Tibial nerve (tissue), 4 donors: ENCODE measurements around the gene DGKD. TPM values are rescaled to one million over a fixed set of nuclear protein-coding genes. Genes with fewer than 3 reads are reported as not detected.

Source experiments
- DNase-seq, 2 donors: peaks; one replicate each; pipeline ENCODE4 v3.0.0-alpha.2; 2019; ENCODE audit warnings: low spot score in 2 of 2
- H3K27ac ChIP-seq, 4 donors: fragments of 200-600 bp; sonication (generic) in 3 of 4; one replicate each; pipeline ENCODE4 v1.5.1; 2017 to 2019; ENCODE audit warnings: mild to moderate bottlenecking in 1 of 4
- H3K27me3 ChIP-seq, 2 donors: fragments of 200-600 bp; sonication (generic) in 1 of 2; one replicate each; pipeline versions ENCODE4 v1.5.1 to v1.6.0; 2017 to 2019
- H3K36me3 ChIP-seq, 3 donors: fragments of 200-600 bp; sonication (generic); one replicate each; pipeline ENCODE4 v1.5.1; 2018 to 2019
- H3K4me1 ChIP-seq, 4 donors: fragments of 200-600 bp; sonication (generic) in 3 of 4; one replicate each; pipeline ENCODE4 v1.5.1; 2017 to 2019
- H3K4me3 ChIP-seq, 4 donors: fragments of 200-600 bp; sonication (generic) in 3 of 4; one replicate each; pipeline ENCODE4 v1.5.1; 2017 to 2019; ENCODE audit warnings: mild to moderate bottlenecking in 1 of 4, moderate library complexity in 1 of 4
- H3K9me3 ChIP-seq, 4 donors: fragments of 200-600 bp; sonication (generic) in 3 of 4; one replicate each; pipeline ENCODE4 v1.5.1; 2017 to 2019
- CTCF ChIP-seq, 5 experiments: fragments of 200-600 bp in 3 of 5; fragments of 450-650 bp in 2 of 5; sonication (generic) in 3 of 5; IDR thresholded peaks; one replicate each; pipeline ENCODE4 v1.5.1; 2016 to 2019; ENCODE audit warnings: antibody characterized with exemption in 5 of 5, mild to moderate bottlenecking in 3 of 5, moderate library complexity in 2 of 5
- EP300 ChIP-seq, 2 donors: sonication (generic); formaldehyde crosslinking; IDR thresholded peaks; one replicate each; pipeline ENCODE4 v1.6.1; 2017; ENCODE audit warnings: antibody characterized with exemption in 2 of 2, mild to moderate bottlenecking in 1 of 2
- POLR2A ChIP-seq, 2 donors: fragments of 450-650 bp; IDR thresholded peaks; one replicate each; pipeline ENCODE4 v1.6.1; 2017; ENCODE audit warnings: antibody characterized with exemption in 2 of 2, mild to moderate bottlenecking in 2 of 2, moderate library complexity in 2 of 2
- WGBS, 2 donors: methylation state at CpG; one replicate each; pipeline ENCODE4 v1.1.5; 2018; 5-methylcytosine and 5-hydroxymethylcytosine counted together
- total RNA-seq, 4 donors: library from RNA; depleted of rRNA; stranded (reverse); fragments of >200 nt; gene quantifications; one replicate each; pipeline ENCODE4 v1.1.0, GENCODE V29; 2016

Gene DGKD
- total RNA-seq, 4 donors from 2014 or later, result 6.5 to 11.7 (median 7.4) TPM

GRCh38 chr2:233336541-233336940 is 17.8 kb upstream of the DGKD start:
- Histone ChIP-seq H3K4me1 (peaks cover 0 to 7% (median 0%) of the 10 kb centered on the region in 4 donors), H3K27ac (no peak overlapping the region), H3K9me3 (no peaks in the 10 kb centered on the region), H3K27me3 (no peaks in the 10 kb centered on the region), H3K36me3 (no peaks in the 10 kb centered on the region), H3K4me3 (no peak overlapping the region)
- DNase-seq, result no peak
- TF ChIP-seq CTCF (IDR thresholded peaks at IDR 0.05) (no peak), EP300 (IDR thresholded peaks at IDR 0.05) (no peak)
- WGBS, 2 donors, result 85 to 91% methylated on average over 5 of the region's 5 CpGs

- H3K27me3 ChIP-seq, result no peaks in the 10 kb centered on the region
- H3K27ac ChIP-seq, result no peak overlapping the region
- no peak for DNase-seq
- no peaks in the 10 kb centered on the region for H3K9me3 ChIP-seq
- no peaks in the 10 kb centered on the region for H3K4me1 ChIP-seq
- no peaks in the 10 kb centered on the region for H3K36me3 ChIP-seq
- 68 to 80% methylated on average over 5 of the region's 5 CpGs for WGBS, 2 donors
- H3K4me3 ChIP-seq, result no peak overlapping the region
- TF ChIP-seq CTCF (IDR thresholded peaks at IDR 0.05) (no peak), EP300 (IDR thresholded peaks at IDR 0.05) (no peak), POLR2A (IDR thresholded peaks at IDR 0.05) (no peak)
Measured at GRCh38 chr2:233338046-233338445, 16.2 kb upstream of the DGKD start.

GRCh38 chr2:233338812-233339368 is 15.4 kb upstream of the DGKD start:
- TF ChIP-seq POLR2A (IDR thresholded peaks at IDR 0.05) (no peak), CTCF (IDR thresholded peaks at IDR 0.05) (no peak), EP300 (IDR thresholded peaks at IDR 0.05) (no peak)
- no peaks in the 10 kb centered on the region for H3K4me1 ChIP-seq
- WGBS, 2 donors, result 85% methylated on average over 3 of the region's 3 CpGs
- H3K4me3 ChIP-seq, result no peak overlapping the region
- H3K27me3 ChIP-seq, result no peaks in the 10 kb centered on the region
- no peaks in the 10 kb centered on the region for H3K9me3 ChIP-seq
- no peak for DNase-seq
- no peaks in the 10 kb centered on the region for H3K36me3 ChIP-seq
- no peak overlapping the region for H3K27ac ChIP-seq

GRCh38 chr2:233339427-233339826 is 14.9 kb upstream of the DGKD start:
- TF ChIP-seq POLR2A (IDR thresholded peaks at IDR 0.05) (no peak), EP300 (IDR thresholded peaks at IDR 0.05) (no peak), CTCF (IDR thresholded peaks at IDR 0.05) (no peak)
- H3K27ac ChIP-seq, result no peak overlapping the region
- H3K27me3 ChIP-seq, result no peaks in the 10 kb centered on the region
- no peak overlapping the region for H3K4me3 ChIP-seq
- no peaks in the 10 kb centered on the region for H3K36me3 ChIP-seq
- 38 to 57% methylated on average over 3 of the region's 3 CpGs for WGBS, 2 donors
- no peaks in the 10 kb centered on the region for H3K4me1 ChIP-seq
- H3K9me3 ChIP-seq, result no peaks in the 10 kb centered on the region
- DNase-seq, result no peak

GRCh38 chr2:233341296-233341695 is 13.0 kb upstream of the DGKD start:
- H3K27me3 ChIP-seq, result no peaks in the 10 kb centered on the region
- no peak overlapping the region for H3K27ac ChIP-seq
- 97 to 98% methylated on average over 3 of the region's 3 CpGs for WGBS, 2 donors
- TF ChIP-seq CTCF (IDR thresholded peaks at IDR 0.05) (no peak), POLR2A (IDR thresholded peaks at IDR 0.05) (no peak), EP300 (IDR thresholded peaks at IDR 0.05) (no peak)
- no peaks in the 10 kb centered on the region for H3K9me3 ChIP-seq
- H3K4me1 ChIP-seq, result no peaks in the 10 kb centered on the region
- DNase-seq, result no peak
- H3K36me3 ChIP-seq, result no peaks in the 10 kb centered on the region
- H3K4me3 ChIP-seq, result no peak overlapping the region
